Measurements from ENCODE around the gene RRP8. TPM values are rescaled to one million over a fixed set of nuclear protein-coding genes. Genes with fewer than 3 reads are reported as not detected.

Gene RRP8
- total RNA-seq, 6 experiments from 2014 or later: 18.5 to 26.7 (median 20.2) TPM

DNA sequence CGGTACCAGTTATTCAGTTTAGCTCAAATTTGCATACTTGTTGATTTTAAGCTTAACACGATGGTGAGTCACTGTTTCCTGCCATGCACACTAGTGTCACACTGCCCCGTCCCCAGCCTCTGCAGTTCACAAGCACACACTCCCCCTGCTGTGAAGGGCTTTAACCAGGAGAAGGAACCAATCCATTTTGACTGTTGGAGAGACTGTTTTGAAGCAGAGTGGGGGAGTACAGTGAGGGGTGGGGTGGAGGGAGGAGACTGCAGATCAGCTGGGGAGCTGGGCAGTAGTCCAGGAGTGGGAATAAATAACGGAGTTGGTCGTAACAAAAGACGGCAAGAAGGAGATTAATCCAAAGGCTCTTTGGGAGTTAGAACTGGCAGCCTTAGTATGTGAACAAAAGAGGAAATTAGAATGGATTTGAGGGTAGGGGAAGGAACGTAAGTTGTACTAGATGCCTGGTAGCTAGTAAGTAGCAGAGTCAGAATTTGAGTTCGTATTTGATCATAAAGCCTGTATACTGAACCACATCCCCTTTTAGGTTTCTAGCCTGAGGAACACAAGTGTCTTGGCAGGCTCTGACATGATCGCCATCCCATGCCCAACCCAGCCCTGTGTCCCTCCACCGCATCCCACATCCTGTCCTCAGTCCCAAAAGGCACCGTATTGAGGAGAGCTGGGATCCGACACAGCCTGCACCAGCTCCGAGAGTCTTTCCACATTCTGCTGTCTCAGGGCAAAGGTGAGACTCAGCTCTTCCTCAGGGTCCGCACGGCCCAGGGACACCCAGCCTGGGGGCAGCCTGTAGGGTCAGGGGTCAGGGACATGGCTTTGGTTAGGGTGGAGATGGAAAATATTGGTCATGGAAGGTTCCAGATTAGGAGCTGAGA, 14.9 kb upstream of the RRP8 start:
- Mint-ChIP-seq H3K4me3 (no peak overlapping the region), H3K4me1 (ENCODE audit: low read depth) (no peaks in the 10 kb centered on the region; the same call in 1 of the 2 replicates), H3K27me3 (ENCODE audit: insufficient read depth) (no peaks in the 10 kb centered on the region), H3K9me3 (no peaks in the 10 kb centered on the region), H3K36me3 (ENCODE audit: low read depth) (peaks cover 15% of the 10 kb centered on the region), H3K27ac (no peak overlapping the region)
- TF ChIP-seq, protein P1, sequence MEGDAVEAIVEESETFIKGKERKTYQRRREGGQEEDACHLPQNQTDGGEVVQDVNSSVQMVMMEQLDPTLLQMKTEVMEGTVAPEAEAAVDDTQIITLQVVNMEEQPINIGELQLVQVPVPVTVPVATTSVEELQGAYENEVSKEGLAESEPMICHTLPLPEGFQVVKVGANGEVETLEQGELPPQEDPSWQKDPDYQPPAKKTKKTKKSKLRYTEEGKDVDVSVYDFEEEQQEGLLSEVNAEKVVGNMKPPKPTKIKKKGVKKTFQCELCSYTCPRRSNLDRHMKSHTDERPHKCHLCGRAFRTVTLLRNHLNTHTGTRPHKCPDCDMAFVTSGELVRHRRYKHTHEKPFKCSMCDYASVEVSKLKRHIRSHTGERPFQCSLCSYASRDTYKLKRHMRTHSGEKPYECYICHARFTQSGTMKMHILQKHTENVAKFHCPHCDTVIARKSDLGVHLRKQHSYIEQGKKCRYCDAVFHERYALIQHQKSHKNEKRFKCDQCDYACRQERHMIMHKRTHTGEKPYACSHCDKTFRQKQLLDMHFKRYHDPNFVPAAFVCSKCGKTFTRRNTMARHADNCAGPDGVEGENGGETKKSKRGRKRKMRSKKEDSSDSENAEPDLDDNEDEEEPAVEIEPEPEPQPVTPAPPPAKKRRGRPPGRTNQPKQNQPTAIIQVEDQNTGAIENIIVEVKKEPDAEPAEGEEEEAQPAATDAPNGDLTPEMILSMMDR (IDR thresholded peaks at IDR 0.05): peak; percentile 29
- peak; percentile 71 for DNase-seq

DNA sequence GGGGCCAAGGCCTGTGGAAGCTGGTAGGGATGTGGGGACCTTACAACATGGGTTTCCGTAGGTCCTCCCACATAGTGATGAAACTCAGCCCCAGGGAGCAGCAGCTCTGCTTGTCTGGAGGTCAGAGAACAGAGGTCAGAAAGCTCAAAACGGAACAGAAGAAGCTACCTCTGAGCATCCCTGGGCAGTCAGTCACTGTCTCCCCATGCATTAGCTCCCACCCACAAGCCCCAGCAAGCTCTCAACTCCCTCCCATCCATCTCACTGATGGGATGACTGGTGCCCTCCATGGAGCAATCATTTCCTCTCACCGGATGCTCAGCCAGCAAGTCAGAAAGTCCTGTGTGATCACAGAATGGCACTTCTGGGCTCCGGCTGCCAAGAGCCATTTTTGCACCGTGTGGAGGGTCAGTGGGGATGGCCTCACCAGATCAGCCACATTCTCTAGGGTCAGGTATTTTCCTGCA, 13.9 kb upstream of the RRP8 start:
- H3K27me3 Mint-ChIP-seq (ENCODE audit: insufficient read depth): no peaks in the 10 kb centered on the region
- H3K4me3 Mint-ChIP-seq: no peak overlapping the region; the same call in 1 of the 2 replicates
- H3K27ac Mint-ChIP-seq: no peak overlapping the region
- peaks cover 15% of the 10 kb centered on the region for H3K36me3 Mint-ChIP-seq (ENCODE audit: low read depth)
- H3K4me1 Mint-ChIP-seq (ENCODE audit: low read depth): no peaks in the 10 kb centered on the region; the same call in 1 of the 2 replicates
- H3K9me3 Mint-ChIP-seq: no peaks in the 10 kb centered on the region
- TF ChIP-seq, protein P1 (IDR thresholded peaks at IDR 0.05): no peak
- no peak for DNase-seq

DNA sequence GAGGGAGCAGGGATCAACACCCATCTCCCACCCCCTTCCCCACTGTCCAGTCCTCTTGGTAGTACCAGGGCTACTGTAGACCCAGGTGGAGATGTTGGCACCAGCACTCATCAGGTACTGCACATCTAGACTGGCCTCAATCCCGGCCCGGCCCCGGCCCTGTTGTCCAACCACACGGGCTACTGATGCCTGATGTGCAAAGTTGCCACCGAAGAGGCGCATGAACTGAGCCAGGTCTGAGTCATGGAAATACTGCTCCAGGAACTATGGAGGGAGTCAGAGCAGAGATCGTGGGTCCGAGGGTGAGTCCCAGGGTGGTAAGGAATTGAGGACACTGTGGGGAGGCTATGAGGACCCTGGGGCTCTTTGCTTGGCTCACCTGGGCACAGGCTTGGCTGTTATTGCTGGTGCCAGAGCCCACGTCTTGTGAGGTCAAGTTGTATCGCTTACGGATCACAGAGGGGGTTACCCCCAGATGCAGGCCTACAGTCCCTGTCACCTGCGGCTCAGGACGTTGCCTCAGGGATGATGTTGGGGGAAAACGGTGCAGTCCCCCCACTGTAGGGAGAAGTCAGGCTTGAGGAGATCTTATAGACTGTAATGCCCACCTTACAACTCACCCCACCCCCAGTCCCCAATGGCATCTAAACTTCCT, 13.3 kb upstream of the RRP8 start:
- Mint-ChIP-seq H3K9me3 (no peaks in the 10 kb centered on the region), H3K27me3 (ENCODE audit: insufficient read depth) (no peaks in the 10 kb centered on the region), H3K36me3 (ENCODE audit: low read depth) (peaks cover 15% of the 10 kb centered on the region), H3K4me1 (ENCODE audit: low read depth) (no peaks in the 10 kb centered on the region; the same call in 1 of the 2 replicates), H3K4me3 (no peak overlapping the region), H3K27ac (peak overlapping the region; percentile 75; the same call in 1 of the 2 replicates)
- TF ChIP-seq, protein P1 (IDR thresholded peaks at IDR 0.05): no peak
- no peak for DNase-seq

DNA sequence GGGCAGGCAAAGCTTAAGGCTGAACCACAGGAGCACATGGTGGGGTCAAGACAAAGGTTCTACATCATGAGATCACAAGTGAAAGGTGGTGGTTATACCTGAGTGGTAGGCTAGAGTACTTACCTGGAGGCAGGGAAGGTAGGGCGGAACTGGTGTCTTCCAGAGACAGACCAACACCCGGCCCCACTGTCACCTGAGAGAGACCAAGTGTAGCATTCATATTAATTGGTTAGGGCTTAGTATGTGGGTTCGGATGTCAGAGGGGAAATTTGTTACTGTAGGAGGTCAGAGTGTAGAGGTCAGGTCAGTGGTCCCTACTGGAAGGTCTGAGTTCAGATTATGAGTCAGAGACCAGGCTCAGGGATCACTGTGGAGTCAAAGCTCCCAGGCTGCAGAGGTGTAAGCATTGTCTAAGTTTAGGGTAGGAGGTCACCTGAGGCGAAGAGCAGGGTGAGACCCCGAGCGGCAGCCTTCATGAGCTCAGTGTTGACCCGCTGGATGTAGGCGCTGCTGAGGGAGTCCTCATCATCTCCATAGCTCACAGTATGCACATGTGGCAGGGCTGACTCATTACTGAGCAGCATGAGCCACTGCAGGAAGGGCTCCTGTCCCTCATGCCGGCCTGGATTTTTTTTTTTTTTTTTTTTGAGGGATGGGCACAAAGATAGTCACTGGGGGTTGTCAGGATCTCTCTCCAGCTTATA, 12.6 kb upstream of the RRP8 start:
- H3K4me1 Mint-ChIP-seq (ENCODE audit: low read depth): peaks cover 5% of the 10 kb centered on the region
- no peaks in the 10 kb centered on the region for H3K9me3 Mint-ChIP-seq
- DNase-seq: peak; percentile 53
- peaks cover under 1% of the 10 kb centered on the region; the same call in 1 of the 2 replicates for H3K27me3 Mint-ChIP-seq (ENCODE audit: insufficient read depth)
- H3K36me3 Mint-ChIP-seq (ENCODE audit: low read depth): peaks cover 21% of the 10 kb centered on the region
- H3K27ac Mint-ChIP-seq: peak overlapping the region; percentile 75; the same call in 1 of the 2 replicates
- H3K4me3 Mint-ChIP-seq: 0 out of 2 replicates have a peak overlapping the region, but pooled peaks have one; percentile 23
- TF ChIP-seq, protein P1 (IDR thresholded peaks at IDR 0.05): no peak

DNA sequence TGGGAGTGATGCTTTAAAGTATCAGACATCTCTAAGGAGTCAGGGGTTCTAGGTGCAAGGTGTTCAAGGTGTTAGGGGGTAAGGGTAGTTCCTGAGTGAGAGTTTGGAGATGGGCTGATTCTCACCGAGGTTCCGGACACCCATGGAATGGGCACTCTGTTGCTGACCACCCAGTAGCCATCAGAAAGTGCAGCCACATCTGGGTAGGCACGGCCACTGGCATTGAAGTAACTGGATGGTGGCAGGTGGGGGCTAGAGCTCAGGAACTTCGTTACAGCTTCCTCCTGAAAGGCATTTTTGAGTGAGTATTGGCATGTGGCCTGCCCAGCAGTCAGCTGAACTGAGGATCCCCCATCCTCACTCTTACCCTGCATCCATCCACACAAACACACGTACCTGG, 11.6 kb upstream of the RRP8 start:
- H3K36me3 Mint-ChIP-seq (ENCODE audit: low read depth): peaks cover 31% of the 10 kb centered on the region
- no peak overlapping the region for H3K4me3 Mint-ChIP-seq
- H3K4me1 Mint-ChIP-seq (ENCODE audit: low read depth): peaks cover 15% of the 10 kb centered on the region
- TF ChIP-seq, protein P1 (IDR thresholded peaks at IDR 0.05): no peak
- DNase-seq: no peak
- no peak overlapping the region for H3K27ac Mint-ChIP-seq
- no peaks in the 10 kb centered on the region for H3K9me3 Mint-ChIP-seq
- peaks cover 2% of the 10 kb centered on the region; the same call in 1 of the 2 replicates for H3K27me3 Mint-ChIP-seq (ENCODE audit: insufficient read depth)

Measured in HFFc6 (cell line).